Prostate gland (tissue), 2 donors: ENCODE results near the gene KCNK7.

Experiments
- POLR2A ChIP-seq: fragments of 450-650 bp; IDR thresholded peaks from one replicate; pipeline ENCODE4 v1.6.1; 2016; ENCODE audit warnings: antibody characterized with exemption, mild to moderate bottlenecking
- POLR2AphosphoS5 ChIP-seq: sonication (generic); formaldehyde crosslinking; IDR thresholded peaks from one replicate; pipeline ENCODE4 v1.6.1; 2017; ENCODE audit warnings: antibody characterized with exemption
- TF ChIP-seq, protein P1 (sequence below), 4 experiments: fragments of 200-600 bp in 2 of 4; fragments of 450-650 bp in 2 of 4; sonication (generic) in 2 of 4; IDR thresholded peaks; 1 replicate in 3 of 4; 2 replicates in 1 of 4; pipeline ENCODE4 v1.5.1; 2016 to 2019; ENCODE audit warnings: antibody characterized with exemption in 4 of 4, mild to moderate bottlenecking in 2 of 4, moderate library complexity in 2 of 4

DNA sequence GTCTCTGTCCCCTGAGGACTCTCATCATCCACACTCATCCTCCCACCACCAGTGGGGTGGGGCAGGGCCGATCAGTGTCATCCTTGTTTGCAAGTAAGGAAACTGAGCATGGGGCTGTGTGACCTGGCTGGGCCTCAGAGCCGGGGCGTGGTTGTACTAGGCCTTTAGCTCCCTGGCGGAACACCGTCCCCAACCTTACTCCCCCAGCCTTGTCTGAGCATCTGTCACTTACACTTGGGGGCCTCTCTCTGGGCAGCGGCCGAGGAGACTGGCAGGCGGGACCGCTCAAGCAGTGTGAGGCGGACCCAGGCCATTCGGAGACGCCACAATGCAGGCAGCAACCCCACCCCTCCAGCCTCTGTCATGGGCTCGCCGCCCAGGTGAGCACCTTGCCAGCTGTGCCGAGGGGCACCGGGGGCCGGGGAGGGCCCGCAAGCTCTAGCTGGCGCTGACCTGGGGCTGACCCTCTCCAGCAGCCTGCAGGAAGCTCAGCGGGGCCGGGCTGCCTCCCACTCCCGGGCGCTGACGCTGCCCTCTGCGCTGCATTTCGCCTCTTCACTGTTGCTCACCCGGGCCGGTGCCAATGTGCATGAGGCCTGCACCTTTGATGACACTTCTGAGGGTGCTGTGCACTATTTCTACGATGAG lies 23.8 kb upstream of the KCNK7 start:
- TF ChIP-seq, protein P1, sequence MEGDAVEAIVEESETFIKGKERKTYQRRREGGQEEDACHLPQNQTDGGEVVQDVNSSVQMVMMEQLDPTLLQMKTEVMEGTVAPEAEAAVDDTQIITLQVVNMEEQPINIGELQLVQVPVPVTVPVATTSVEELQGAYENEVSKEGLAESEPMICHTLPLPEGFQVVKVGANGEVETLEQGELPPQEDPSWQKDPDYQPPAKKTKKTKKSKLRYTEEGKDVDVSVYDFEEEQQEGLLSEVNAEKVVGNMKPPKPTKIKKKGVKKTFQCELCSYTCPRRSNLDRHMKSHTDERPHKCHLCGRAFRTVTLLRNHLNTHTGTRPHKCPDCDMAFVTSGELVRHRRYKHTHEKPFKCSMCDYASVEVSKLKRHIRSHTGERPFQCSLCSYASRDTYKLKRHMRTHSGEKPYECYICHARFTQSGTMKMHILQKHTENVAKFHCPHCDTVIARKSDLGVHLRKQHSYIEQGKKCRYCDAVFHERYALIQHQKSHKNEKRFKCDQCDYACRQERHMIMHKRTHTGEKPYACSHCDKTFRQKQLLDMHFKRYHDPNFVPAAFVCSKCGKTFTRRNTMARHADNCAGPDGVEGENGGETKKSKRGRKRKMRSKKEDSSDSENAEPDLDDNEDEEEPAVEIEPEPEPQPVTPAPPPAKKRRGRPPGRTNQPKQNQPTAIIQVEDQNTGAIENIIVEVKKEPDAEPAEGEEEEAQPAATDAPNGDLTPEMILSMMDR (IDR thresholded peaks at IDR 0.05), result no peak
- TF ChIP-seq POLR2A, result no peak
- no peak for TF ChIP-seq POLR2AphosphoS5
